GM19397 (cell line): ENCODE measurements around the gene REX1BD.
A peak's percentile ranks its signal among the peaks of the same experiment; 100 is the strongest.
"Not testable (repeated sequence)": the region's sequence is repeated elsewhere in the genome, so short reads cannot be mapped to it uniquely, and the experiment has no call there.

ENCODE experiments used
- ATAC-seq: cut with Tn5 transposase; IDR thresholded peaks from one replicate; pipeline ENCODE4 v1.9.1; 2021; ENCODE audit warnings: mild to moderate bottlenecking, moderate library complexity; ENCODE audit not compliant: unreplicated experiment

The REX1BD gene

DNA sequence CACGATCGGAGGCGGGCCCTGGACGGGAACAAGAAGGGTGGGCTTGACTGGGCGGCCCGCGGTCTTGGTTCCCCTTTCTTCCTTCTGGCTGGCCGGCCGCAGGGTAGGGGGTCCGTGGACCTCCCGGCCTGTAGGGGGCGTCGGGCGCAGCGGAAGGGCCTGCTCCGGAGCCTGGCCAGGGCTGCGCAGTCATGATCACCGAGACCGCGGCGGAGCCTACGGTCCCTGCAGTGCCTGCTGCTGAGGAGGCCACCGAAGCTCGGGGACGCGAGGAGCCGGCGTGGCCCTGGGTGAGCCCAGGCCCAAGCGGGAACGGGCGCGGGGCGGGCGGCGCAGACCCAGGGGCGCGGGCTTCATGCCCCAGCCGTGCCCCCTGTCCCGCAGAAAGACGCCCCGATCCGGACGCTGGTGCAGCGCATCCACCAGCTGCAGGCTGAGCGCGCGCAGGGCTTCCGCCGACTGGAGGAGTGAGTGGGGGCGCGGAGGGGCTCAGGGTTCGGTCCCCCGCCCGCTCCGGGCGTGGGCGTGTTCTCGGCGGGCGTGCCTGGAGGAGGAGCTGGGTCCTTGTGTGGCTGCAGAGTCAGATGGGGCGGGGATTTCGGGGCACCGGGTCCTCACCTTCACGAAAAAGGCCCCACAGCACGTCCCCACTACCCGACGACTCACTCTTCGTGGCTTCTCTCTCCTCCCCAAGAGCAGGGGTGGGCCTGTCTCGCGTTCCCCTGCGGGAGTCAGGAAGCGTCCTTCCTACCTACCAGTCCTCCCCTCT is at the start of gene REX1BD:
Gene REX1BD, plus strand, starts transcription at position 188 of the 769 bp plus-strand sequence. Its CDS starts 4 bp downstream, at position 192.
- ATAC-seq = peak; percentile 87

DNA sequence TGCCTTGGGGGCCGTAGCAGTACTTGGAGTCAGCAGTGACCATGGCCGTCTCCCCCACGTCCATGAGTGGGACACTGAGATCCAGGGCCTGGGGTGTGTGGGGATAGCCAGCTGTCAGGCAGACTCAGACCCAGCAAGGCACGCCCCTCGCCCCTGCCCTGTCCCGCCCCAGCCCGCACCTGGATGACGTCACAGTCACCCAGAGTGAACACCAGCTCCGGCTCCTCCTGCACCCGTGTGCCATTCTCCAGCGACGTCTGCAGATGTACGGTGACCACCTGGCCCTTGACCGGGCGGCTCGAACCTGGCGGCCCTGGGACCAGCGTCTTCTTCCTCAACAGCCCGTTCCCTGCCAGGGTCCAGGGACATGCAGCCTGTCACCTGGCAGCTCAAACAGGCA is 49.2 kb upstream of the REX1BD start:
- ATAC-seq = no peak

DNA sequence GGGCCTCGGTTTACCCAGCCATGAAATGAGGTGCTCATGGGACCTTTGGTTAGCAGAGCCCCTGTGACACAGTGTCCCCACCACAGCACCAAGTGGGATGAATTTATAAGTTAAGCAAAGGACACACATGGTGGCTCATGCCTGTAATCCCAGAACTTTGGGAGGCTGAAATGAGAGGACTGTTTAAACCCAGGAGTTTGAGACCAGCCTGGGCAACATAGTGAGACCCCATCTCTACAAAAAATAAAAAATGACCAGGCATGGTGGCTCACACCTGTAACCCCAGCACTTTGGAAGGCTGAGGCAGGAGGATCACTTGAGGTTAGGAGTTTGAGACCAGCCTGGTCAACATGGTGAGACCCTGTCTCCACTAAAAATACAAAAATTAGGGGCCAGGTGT is 48.4 kb upstream of the REX1BD start:
- not testable (repeated sequence) for ATAC-seq

DNA sequence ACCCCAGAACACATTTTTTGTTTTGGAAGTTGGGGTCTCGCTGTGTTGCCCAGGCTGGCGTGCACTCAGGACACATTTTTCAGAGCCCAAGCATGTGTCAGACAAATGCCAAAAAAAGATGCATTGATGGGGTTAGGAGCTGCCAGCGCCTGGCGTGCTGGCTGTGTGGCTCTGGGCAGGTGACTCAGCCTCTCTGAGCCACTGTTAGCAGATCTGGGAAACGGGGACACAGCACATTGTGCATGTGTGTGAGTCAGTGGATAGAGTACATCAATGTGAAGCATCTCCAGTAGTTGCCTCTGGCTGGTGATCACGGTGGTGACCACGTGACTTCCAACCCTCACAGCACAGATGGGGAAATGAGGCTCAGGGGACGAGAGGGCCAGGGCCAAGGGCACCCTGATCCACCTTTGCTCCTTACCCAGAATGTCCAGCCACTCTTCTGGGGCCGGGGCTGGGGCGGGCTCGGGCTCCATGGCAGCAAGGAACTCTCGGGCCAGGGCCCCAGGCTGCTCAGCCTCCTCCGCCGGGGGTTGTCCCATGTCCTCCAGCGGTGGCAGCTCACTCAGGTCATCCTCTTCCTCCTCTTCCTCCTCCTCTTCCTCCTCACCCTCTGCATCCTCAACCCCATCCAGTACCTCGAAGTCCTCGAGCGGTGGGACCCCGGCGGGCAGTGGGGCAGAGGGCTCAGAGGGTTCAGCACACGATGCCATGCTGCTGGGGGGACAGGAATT is 47.2 kb upstream of the REX1BD start:
- no peak for ATAC-seq

DNA sequence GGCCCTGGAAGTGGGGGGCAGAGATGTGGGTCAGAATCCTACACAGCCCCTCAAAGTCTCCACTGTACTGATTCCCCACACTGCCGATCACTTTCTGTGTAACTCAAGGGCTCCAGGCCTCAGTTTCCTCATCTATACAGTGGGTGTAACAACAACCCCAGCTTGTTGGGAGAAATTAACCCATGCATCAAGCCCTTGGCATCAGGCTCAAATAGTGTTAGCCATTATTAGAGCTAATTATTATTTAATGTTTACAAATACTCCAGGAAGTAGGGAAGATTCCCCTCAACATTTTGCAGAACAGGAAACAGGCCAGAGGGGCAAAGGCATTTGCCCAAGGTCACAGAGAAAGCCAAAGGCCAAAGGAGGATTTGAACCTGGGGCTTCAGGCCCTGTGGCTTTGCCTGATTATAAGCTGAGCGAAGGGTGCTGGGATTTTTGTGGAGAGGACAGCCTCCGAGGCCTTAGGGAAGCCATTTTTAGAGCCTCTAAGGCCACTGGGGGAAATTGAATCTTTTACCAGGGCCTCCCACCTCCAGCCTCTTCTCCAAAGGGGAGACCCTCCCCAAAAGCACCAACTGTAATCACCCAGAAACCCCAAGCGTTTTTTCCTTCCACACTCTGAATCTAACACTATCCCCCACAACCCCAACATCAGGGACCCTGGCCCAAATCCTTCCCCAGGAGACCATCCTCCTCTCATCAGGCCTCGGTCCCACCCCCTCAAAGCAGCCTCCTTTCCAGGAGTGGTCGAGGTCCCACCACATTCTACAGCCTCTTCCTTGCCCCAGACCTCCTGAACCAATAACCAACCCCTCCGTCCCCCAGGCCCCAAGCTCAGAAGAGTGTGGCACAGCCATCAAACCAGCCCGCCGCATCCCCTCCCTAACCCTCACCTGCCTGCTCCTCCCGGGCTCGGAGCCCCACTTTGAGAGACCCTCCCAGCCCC is 46.3 kb upstream of the REX1BD start:
- no peak for ATAC-seq

DNA sequence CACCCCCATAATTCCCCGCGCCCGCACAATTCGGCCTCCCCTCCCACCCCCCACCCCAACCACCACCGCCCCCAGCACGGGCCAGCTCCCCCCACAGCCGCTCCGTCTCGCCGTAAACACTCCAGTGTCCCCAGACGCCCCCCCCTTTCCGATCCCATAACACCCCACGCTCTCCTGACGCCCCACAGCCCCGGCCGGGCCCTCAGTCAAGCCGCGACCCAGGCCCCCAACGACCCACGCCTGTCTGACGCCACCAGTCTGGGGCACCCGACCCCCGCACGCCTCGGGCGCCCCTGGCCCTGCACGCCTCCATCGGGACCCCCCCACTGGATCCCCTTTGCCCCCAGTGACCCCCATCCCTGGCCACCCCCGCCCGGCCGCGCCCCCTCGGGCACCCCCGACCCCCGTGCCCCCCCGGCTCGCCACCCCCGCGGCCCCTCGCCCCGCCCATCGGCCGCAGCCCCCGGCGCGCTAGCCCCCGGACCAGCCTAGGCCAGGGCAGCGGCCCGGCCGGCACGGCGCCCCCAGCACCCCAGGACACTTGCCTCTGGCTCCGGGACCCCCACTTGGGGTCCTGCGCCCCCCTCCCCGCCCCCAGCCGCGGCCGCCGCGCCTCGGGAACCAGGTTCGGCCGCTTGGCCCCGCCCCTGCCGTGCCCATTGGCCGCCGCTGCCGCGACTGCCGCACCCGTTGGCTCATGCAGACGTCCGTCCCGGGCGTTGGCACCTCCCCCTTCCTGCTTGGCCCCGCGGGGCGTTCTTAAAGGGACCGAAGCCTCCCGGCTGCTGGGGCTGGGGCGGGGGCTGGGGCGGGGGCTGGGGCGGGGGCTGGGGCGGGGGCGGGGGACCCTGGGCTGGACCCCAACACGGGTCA is 45.4 kb upstream of the REX1BD start, which contains the start of gene FKBP8:
Gene FKBP8, minus strand, starts transcription at position 633 of the 873 bp plus-strand sequence. CDS start 1,603 bp downstream, outside the sequence.
- ATAC-seq = peak; percentile 98

DNA sequence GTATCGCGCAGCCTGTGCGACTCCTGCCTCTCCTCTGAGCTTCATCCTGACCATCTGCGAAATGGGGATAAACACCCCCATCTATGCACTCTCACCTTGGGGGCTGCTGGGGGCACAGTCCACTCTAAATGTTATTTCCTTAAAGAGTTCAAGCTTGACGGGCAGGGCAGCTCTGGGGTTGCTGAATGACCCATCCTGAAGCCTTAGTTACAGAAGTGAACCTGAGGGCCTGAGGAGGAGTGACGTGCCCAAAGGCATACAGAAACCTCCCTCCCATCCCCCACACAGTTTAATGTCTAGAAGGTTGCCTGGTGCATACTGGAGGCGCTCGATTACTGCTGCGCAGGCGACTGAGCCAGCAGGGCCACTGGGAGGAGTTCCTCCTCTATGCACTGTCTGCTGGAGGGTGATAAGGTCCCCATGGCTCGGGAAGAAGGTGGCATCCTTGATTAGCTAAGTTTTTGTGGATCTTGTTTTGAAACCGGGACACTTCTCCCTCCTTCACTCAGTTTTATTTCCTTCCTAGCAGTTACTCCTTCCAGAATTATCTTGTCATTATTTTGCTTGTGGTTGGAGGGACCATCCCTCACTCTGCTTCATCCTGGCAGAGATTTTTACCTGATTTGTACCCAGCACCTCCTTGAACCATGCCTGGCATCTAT is 44.7 kb upstream of the REX1BD start:
- ATAC-seq = peak; percentile 26

DNA sequence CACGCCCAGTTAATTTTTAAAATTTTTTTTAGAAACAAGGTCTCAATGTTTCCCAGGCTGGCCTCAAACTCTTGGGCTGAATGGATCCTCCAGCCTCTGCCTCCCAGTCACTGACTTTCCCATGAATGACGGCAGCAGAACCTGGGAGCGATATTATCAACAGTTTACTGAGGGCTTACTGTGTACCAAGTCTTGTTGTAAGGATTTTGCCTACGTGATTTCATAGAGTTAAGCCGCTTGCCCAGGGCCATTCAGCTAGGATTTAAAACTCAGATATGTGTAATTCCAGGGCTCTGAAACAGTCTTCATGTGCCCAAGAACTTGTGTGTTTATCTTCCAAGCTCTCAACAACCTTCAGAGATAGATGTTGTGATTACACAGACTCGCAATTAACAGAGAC is 37.0 kb upstream of the REX1BD start:
- ATAC-seq = no peak

DNA sequence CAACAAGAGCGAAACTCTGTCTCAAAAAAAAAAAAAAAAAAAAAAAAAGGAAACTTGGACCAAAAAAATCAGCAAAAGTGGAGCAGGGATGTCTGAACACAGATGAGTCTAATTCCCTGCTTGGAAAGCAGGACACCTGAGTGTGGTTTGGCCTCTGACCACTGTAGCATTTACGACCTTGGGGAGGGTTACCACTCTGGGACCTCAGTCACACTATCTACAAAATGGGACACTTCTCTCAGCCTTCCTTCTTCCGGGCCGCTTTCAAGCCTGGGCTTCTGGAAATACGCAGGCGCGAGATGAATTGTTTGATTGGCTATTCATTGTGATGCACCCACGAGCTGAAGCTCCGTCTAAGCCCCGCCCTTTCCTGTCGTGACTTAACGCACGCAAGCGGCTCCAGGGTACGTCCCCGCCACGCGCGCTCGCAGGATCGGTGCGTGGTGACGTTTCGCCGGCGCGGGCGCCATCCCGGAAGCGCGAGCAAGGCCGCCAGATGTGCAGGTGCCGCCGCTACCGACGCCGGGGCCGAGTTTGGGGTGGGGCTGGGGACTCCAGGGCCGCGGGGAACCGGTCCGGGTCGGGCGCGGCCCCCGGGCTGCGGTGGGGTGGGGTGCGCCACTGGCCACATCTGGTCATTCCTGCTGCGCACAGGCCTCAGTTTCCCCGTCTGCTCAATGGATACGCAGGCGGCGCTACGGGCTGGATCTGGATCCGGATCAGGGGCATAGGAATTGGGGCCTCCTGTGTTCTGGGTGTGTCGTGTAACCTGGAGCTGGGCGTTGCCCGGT is 31.0 kb upstream of the REX1BD start, which contains the start of gene KXD1:
Gene KXD1, plus strand, starts transcription at position 460 of the 791 bp plus-strand sequence. CDS start 4,187 bp downstream, outside the sequence.
- peak; percentile 93 for ATAC-seq

DNA sequence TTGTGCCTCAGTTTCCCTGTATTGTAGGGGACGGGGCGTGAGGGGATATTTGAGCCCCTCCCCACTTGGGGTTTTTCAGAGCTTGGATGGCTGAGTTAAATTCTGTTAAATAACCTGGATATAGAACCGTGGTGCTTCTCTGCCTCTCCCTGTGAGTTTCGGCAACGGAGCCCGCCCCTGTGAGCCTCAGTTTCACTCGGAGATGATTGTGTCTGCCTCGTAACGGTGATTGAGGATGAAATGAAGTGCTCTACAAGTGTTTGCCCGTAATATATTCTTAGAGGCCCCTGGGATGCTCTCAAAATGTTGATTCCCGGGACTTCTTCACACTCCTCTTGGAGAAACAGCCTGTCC is 30.4 kb upstream of the REX1BD start:
- ATAC-seq = no peak

DNA sequence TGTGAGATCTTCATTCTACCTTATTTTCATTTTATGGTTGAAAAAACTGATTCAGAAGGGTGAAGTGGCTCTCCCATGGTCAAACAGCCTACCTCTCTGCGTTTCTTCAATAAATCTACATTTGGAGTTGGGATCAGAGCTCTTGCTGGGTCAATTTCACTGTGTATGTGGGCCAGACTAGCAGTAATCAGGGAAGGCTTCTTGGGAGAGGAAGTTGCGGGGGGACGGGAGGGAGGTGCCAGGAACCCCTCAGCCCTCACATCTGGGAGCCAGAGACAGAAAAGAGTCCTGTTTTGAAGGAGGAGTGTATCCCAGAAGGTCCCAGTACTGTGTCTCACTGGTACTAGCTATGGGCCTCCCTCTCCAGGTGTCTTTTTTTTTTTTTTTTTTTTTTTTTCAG is 30.0 kb upstream of the REX1BD start:
- no peak for ATAC-seq

DNA sequence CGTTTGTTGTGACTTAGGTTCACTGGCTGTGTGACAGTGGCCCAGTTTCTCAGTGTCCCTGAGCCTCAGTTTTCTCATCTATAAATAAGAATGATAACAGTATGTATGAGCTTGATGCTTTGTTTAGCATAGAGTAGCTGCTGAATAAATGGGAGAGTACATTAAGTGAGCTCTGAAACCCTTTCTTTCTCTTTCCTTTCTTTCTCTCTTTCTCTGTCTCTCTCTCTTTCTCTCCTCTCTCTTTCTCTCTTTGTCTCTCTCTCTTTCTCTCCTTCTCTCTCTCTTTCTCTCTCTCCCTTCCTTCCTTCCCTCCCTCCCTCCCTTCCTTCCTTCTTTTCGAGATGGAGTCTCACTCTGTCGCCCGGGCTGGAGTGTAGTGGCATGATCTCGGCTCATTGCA is 28.9 kb upstream of the REX1BD start:
- ATAC-seq = no peak

DNA sequence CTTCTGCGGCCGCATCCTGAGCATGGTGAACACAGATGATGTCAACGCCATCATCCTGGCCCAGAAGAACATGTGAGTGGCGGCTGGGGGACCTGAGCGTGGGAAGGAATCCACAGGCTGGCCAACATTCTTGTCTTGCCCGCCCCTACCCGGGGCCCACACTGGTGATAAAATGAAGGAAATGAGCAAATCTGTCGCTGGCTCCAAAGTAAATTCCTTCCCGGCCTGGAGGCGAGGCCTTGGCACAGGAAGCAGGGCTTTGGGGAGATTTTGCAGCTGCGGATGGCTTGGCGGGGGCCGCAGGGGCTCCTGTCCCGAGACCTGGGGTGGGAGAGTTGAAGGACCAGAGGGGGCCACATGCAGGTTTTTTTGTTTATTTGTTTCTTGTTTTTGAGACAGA is 26.5 kb upstream of the REX1BD start:
- ATAC-seq = no peak

DNA sequence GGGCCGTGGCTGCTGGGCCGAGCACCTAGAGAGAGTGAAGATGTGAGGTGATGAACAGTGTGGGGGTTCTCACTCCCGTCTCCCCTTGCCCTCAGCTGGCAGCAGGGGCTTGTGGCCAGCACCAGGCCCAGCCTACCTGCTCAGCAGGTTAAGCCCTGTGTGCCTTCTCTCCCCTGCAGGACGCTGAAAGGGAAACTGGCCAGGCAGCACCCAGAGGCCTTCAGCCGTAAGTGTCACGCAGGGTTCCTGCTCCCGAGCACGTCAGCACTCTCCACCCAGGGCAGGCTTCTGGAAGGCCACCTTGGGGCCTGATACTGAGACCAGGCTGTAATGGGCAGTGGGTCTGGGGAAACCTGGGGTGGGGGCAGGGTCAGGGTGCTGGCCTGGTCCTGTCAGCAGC is 21.6 kb upstream of the REX1BD start:
- ATAC-seq = no peak

DNA sequence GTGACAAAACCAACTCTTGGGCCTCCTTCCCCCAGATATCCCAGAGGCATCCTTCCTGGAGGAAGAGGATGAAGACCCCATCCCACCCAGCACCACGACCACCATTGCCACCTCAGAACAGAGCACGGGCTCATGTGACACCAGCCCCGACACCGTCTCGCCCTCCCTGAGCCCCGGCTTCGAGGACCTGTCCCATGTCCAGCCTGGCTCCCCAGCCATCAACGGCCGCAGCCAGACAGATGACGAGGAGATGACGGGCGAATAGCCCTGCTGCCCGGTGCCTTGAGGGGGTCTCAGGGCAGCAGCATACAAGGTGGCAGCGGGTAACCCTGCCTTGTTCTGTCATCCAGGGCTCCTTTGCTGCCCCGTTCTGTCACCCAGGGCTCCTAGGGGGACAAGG is 20.2 kb upstream of the REX1BD start:
- ATAC-seq = no peak

DNA sequence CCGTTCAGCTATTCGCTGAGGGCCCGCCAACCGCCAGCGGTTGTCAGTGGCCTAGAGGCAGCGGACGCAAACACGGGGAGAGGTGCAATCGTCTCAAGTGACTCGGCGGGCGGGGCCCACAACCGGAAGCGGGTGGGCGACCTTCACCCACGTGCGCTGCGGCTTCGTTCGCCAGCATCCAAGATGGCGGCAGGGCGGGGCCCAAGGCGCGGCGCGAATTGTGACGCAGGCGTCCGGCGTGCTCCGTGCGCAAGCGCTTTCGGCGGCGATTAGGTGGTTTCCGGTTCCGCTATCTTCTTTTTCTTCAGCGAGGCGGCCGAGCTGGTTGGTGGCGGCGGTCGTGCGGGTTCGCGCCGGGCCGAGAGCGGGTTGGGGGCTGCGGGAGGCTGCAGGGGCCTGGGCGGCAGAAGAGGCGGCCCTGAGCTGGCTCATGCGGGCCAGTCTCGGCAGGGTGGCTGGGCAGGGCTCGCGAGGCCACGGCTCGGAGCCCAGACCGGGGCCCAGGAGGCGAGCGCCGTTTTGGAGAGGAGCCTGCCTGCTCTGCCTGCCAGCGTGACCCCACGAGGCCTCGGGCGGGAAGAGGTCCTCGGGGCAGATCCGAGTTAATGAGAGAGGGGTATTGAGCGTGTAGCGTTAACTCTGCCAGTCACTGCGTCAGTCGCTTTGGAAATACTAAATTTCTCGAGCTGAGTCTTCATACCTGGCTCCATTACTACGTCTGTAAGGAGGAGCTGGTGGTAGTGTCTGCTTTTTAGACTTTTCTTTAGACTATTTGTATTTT is 16.8 kb upstream of the REX1BD start, which contains the start of gene UBA52:
Gene UBA52, plus strand, starts transcription at position 294 of the 781 bp plus-strand sequence. CDS start 1,444 bp downstream, outside the sequence.
- peak; percentile 90 for ATAC-seq

DNA sequence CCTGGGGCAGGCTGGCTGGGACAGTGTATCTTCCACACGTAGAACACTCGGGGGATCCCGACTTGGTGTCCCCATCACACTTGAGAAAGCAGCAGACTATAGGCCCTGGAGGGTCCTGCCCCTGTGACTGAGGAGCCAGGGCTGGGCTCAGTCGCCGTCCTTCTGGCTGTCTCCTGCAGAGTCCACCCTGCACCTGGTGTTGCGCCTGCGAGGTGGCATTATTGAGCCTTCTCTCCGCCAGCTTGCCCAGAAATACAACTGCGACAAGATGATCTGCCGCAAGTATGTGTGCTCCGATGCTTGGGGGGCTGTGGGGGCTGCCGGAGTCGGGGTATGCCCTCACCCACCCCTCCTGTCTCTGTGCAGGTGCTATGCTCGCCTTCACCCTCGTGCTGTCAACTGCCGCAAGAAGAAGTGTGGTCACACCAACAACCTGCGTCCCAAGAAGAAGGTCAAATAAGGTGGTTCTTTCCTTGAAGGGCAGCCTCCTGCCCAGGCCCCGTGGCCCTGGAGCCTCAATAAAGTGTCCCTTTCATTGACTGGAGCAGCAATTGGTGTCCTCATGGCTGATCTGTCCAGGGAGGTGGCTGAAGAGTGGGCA is 13.8 kb upstream of the REX1BD start:
- ATAC-seq = no peak
